H9 (cell line): Measurements from ENCODE around the gene DHRS1. TPM values are rescaled to one million over a fixed set of nuclear protein-coding genes. Genes with fewer than 3 reads are reported as not detected.

ENCODE experiments used
- DNase-seq: peaks from one replicate; pipeline ENCODE4 v3.0.0-alpha.2; 2017
- H2AFZ ChIP-seq: one replicate; pipeline ENCODE4 v1.6.1; 2013; ENCODE audit warnings: mild to moderate bottlenecking, low read length, control low read depth, moderate library complexity
- H2AK5ac ChIP-seq: 2 replicates; pipeline ENCODE4 v1.6.1; 2013; ENCODE audit warnings: low read length, control low read depth, mixed read lengths; ENCODE audit not compliant: insufficient read length
- H2BK120ac ChIP-seq: one replicate; pipeline ENCODE4 v1.6.1; 2013; ENCODE audit warnings: low read depth, mild to moderate bottlenecking, low read length, control low read depth, inconsistent platforms; ENCODE audit not compliant: poor library complexity, severe bottlenecking
- H2BK12ac ChIP-seq: 2 replicates; pipeline ENCODE4 v1.6.1; 2013; ENCODE audit warnings: low read length, control low read depth, mixed read lengths, low read depth; ENCODE audit not compliant: insufficient read length
- H2BK15ac ChIP-seq: 2 replicates; pipeline ENCODE4 v1.6.1; 2013; ENCODE audit warnings: low read depth, low read length, control low read depth
- H2BK20ac ChIP-seq: one replicate; pipeline ENCODE4 v1.6.1; 2013; ENCODE audit warnings: low read depth, mild to moderate bottlenecking, low read length, control low read depth, inconsistent platforms; ENCODE audit not compliant: poor library complexity, severe bottlenecking
- H2BK5ac ChIP-seq: 2 replicates; pipeline ENCODE4 v1.6.1; 2013; ENCODE audit warnings: low read length, control low read depth, mixed read lengths; ENCODE audit not compliant: insufficient read length
- H3K14ac ChIP-seq: 2 replicates; pipeline ENCODE4 v1.6.1; 2013; ENCODE audit warnings: low read length, control low read depth; ENCODE audit not compliant: insufficient read depth
- H3K18ac ChIP-seq: 2 replicates; pipeline ENCODE4 v1.6.1; 2013; ENCODE audit warnings: low read depth, mild to moderate bottlenecking, mixed read lengths, low read length, control low read depth; ENCODE audit not compliant: insufficient read length
- H3K23ac ChIP-seq: 2 replicates; pipeline ENCODE4 v1.6.1; 2013; ENCODE audit warnings: low read length, control low read depth, mixed read lengths, low read depth; ENCODE audit not compliant: insufficient read length
- H3K23me2 ChIP-seq: 2 replicates; pipeline ENCODE4 v1.6.1; 2013; ENCODE audit warnings: low read depth, mild to moderate bottlenecking, mixed read lengths, low read length, control low read depth; ENCODE audit not compliant: insufficient read length, poor library complexity, severe bottlenecking
- H3K27ac ChIP-seq: 2 replicates; pipeline ENCODE4 v1.5.1; 2013; ENCODE audit warnings: low read length, control low read depth, mixed read lengths, low read depth; ENCODE audit not compliant: insufficient read length
- H3K27me3 ChIP-seq: 2 replicates; pipeline ENCODE4 v1.6.1; 2013; ENCODE audit warnings: low read length, control low read depth, inconsistent platforms; ENCODE audit not compliant: insufficient read depth
- H3K4ac ChIP-seq: 2 replicates; pipeline ENCODE4 v1.6.1; 2013; ENCODE audit warnings: low read depth, mild to moderate bottlenecking, control low read depth, inconsistent platforms, low read length, moderate library complexity
- H3K4me1 ChIP-seq: 2 replicates; pipeline ENCODE4 v1.6.1; 2013; ENCODE audit warnings: low read length, control low read depth, inconsistent platforms; ENCODE audit not compliant: insufficient read depth
- H3K4me2 ChIP-seq: 2 replicates; pipeline ENCODE4 v1.6.1; 2013; ENCODE audit warnings: low read length, control low read depth, mixed read lengths; ENCODE audit not compliant: insufficient read length, insufficient read depth
- H3K56ac ChIP-seq: 2 replicates; pipeline ENCODE4 v1.6.1; 2013; ENCODE audit warnings: low read depth, mild to moderate bottlenecking, mixed read lengths, low read length, control low read depth; ENCODE audit not compliant: insufficient read length
- H3K79me1 ChIP-seq: 2 replicates; pipeline ENCODE4 v1.6.1; 2013; ENCODE audit warnings: low read depth, mild to moderate bottlenecking, moderate library complexity, low read length, control low read depth, inconsistent platforms; ENCODE audit not compliant: insufficient read depth, poor library complexity, severe bottlenecking
- H3K79me2 ChIP-seq: 2 replicates; pipeline ENCODE4 v1.6.1; 2013; ENCODE audit warnings: low read length, control low read depth, inconsistent platforms; ENCODE audit not compliant: insufficient read depth
- H3K9ac ChIP-seq: 2 replicates; pipeline ENCODE4 v1.6.1; 2013; ENCODE audit warnings: low read length, control low read depth, mixed read lengths; ENCODE audit not compliant: insufficient read length; ENCODE audit errors: extremely low read depth
- H3K9me3 ChIP-seq: one replicate; pipeline ENCODE4 v1.6.1; 2013; ENCODE audit warnings: low read depth, low read length, inconsistent platforms; ENCODE audit not compliant: control insufficient read depth
- H3T11ph ChIP-seq: one replicate; pipeline ENCODE4 v1.6.1; 2013; ENCODE audit warnings: mild to moderate bottlenecking, low read length, control low read depth, inconsistent platforms
- H4K20me1 ChIP-seq: one replicate; pipeline ENCODE4 v1.6.1; 2013; ENCODE audit not compliant: control insufficient read depth, insufficient read length, insufficient read depth
- H4K5ac ChIP-seq: 2 replicates; pipeline ENCODE4 v1.6.1; 2013; ENCODE audit warnings: low read depth, mild to moderate bottlenecking, mixed read lengths, low read length, control low read depth; ENCODE audit not compliant: insufficient read length
- H4K8ac ChIP-seq: replicated peaks from 2 replicates; pipeline ENCODE4 v1.6.1; 2013; ENCODE audit warnings: low read length, control low read depth, mixed read lengths, low read depth; ENCODE audit not compliant: insufficient read length
- H4K91ac ChIP-seq: 2 replicates; pipeline ENCODE4 v1.6.1; 2013; ENCODE audit warnings: low read depth, mild to moderate bottlenecking, moderate library complexity, mixed read lengths, low read length, control low read depth; ENCODE audit not compliant: insufficient read length
- H3K27ac Mint-ChIP-seq, 3 experiments: 2 replicates in 2 of 3; 3 replicates in 1 of 3; pipeline ENCODE4 v1.8.0; 2020 to 2021; ENCODE audit warnings: mixed read lengths in 3 of 3, mild to moderate bottlenecking in 1 of 3, moderate library complexity in 1 of 3
- H3K27me3 Mint-ChIP-seq: 2 replicates; pipeline ENCODE4 v1.8.0; 2021; ENCODE audit warnings: low read depth, mild to moderate bottlenecking, moderate library complexity, mixed read lengths
- H3K36me3 Mint-ChIP-seq, 3 experiments: 2 replicates in 2 of 3; 3 replicates in 1 of 3; pipeline ENCODE4 v1.8.0; 2020 to 2021; ENCODE audit warnings: low read depth in 3 of 3, mixed read lengths in 3 of 3; ENCODE audit not compliant: insufficient read depth in 1 of 3
- H3K4me1 Mint-ChIP-seq, 2 experiments: 2 replicates each; pipeline ENCODE4 v1.8.0; 2020; ENCODE audit warnings: mixed read lengths in 2 of 2
- H3K4me3 Mint-ChIP-seq, 2 experiments: 2 replicates in 1 of 2; 3 replicates in 1 of 2; pipeline ENCODE4 v1.8.0; 2020 to 2021; ENCODE audit warnings: mild to moderate bottlenecking in 2 of 2, mixed read lengths in 2 of 2, moderate library complexity in 1 of 2
- H3K9me3 Mint-ChIP-seq, 2 experiments: 2 replicates in 1 of 2; 3 replicates in 1 of 2; pipeline ENCODE4 v1.8.0; 2020; ENCODE audit warnings: mild to moderate bottlenecking in 2 of 2, mixed read lengths in 2 of 2, moderate library complexity in 1 of 2
- WGBS: extraction: QIAGEN DNeasy Blood & Tissue Kit; methylation state at CpG from one replicate; pipeline ENCODE4 v1.1.7; 2013; ENCODE audit warnings: missing lambda C conversion rate, low lambda C conversion rate, mixed read lengths; ENCODE audit not compliant: insufficient read length; ENCODE audit errors: extremely low coverage; 5-methylcytosine and 5-hydroxymethylcytosine counted together
- total RNA-seq: library from RNA; stranded (reverse); gene quantifications from 2 replicates; pipeline ENCODE4 v1.2.1, GENCODE V29; 2021
- TF ChIP-seq, protein P1 (sequence below): fragments of 200-600 bp; sonication (generic); conservative IDR thresholded peaks from 3 replicates; pipeline ENCODE4 v1.8.0; 2021; ENCODE audit warnings: antibody characterized with exemption, mild to moderate bottlenecking

The DHRS1 gene
- total RNA-seq, 1 experiment from 2014 or later: 19.1 TPM

- H2BK120ac ChIP-seq: no peak overlapping the region
- no peak overlapping the region for H4K5ac ChIP-seq
- H3K14ac ChIP-seq: no peak overlapping the region
- H3K79me2 ChIP-seq: no peaks in the 10 kb centered on the region
- H3K23me2 ChIP-seq: no peaks in the 10 kb centered on the region
- no peaks in the 10 kb centered on the region for H3K27me3 ChIP-seq
- H3K79me1 ChIP-seq: no peaks in the 10 kb centered on the region
- no peak overlapping the region for H4K8ac ChIP-seq
- no peaks in the 10 kb centered on the region for H3K36me3 Mint-ChIP-seq
- H2BK15ac ChIP-seq: no peak overlapping the region
- H2AFZ ChIP-seq: no peak overlapping the region
- no peaks in the 10 kb centered on the region for H3K9me3 ChIP-seq
- H3K18ac ChIP-seq: no peak overlapping the region
- no peaks in the 10 kb centered on the region for H4K20me1 ChIP-seq
- peak overlapping the region in 1 of 3 experiments; percentile 32; a peak in 1 of 7 replicates for H3K27ac Mint-ChIP-seq
- no peak overlapping the region for H3K56ac ChIP-seq
- no peak overlapping the region for H3K4me3 Mint-ChIP-seq
- no peaks in the 10 kb centered on the region for H3K4me1 ChIP-seq
- H3K23ac ChIP-seq: no peak overlapping the region
- no peak overlapping the region for H3K27ac ChIP-seq
- H3K9me3 Mint-ChIP-seq: no peaks in the 10 kb centered on the region
- no peak for DNase-seq
- H2BK20ac ChIP-seq: no peak overlapping the region
- no peak overlapping the region for H4K91ac ChIP-seq
- no CpG with 5 or more reads among the region's 4 CpGs for WGBS
- no peak overlapping the region for H3T11ph ChIP-seq
- TF ChIP-seq, protein P1, sequence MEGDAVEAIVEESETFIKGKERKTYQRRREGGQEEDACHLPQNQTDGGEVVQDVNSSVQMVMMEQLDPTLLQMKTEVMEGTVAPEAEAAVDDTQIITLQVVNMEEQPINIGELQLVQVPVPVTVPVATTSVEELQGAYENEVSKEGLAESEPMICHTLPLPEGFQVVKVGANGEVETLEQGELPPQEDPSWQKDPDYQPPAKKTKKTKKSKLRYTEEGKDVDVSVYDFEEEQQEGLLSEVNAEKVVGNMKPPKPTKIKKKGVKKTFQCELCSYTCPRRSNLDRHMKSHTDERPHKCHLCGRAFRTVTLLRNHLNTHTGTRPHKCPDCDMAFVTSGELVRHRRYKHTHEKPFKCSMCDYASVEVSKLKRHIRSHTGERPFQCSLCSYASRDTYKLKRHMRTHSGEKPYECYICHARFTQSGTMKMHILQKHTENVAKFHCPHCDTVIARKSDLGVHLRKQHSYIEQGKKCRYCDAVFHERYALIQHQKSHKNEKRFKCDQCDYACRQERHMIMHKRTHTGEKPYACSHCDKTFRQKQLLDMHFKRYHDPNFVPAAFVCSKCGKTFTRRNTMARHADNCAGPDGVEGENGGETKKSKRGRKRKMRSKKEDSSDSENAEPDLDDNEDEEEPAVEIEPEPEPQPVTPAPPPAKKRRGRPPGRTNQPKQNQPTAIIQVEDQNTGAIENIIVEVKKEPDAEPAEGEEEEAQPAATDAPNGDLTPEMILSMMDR: no peak
- H3K4ac ChIP-seq: no peak overlapping the region
- no peaks in the 10 kb centered on the region; the same call in 1 of the 2 replicates for H3K27me3 Mint-ChIP-seq
- H2BK12ac ChIP-seq: no peak overlapping the region
- no peak overlapping the region for H2AK5ac ChIP-seq
- no peaks in the 10 kb centered on the region; a peak in 1 of 4 replicates for H3K4me1 Mint-ChIP-seq
- H3K4me2 ChIP-seq: no peak overlapping the region
- no peak overlapping the region for H2BK5ac ChIP-seq
- H3K9ac ChIP-seq: no peak overlapping the region
These were observed 42.6 kb downstream of the DHRS1 start for GRCh38 chr14:24256960-24257359.
